ENCODE data around the gene PLA2G2F. TPM values are rescaled to one million over a fixed set of nuclear protein-coding genes. Genes with fewer than 3 reads are reported as not detected.

Gene PLA2G2F
- total and polyA plus RNA-seq, 2 experiments from 2014 or later, result not detected

- DNase-seq (ENCODE audit: low spot score), result no peak
- WGBS (ENCODE audit: low lambda C conversion rate, missing lambda C conversion rate), result 93% methylated on average over 4 of the region's 4 CpGs
- peaks cover 7% of the 10 kb centered on the region for H3K4me1 ChIP-seq (ENCODE audit: insufficient read depth)
Measured at GRCh38 chr1:20189664-20190063, 50.5 kb downstream of the PLA2G2F start.

GRCh38 chr1:20190256-20191160 is 51.4 kb downstream of the PLA2G2F start:
- Histone ChIP-seq H3K27ac (no peak overlapping the region), H2AFZ (no peak overlapping the region), H4K20me1 (ENCODE audit: insufficient read depth, poor library complexity, severe bottlenecking) (no peaks in the 10 kb centered on the region), H3K79me2 (no peaks in the 10 kb centered on the region), H3K27me3 (no peaks in the 10 kb centered on the region), H3K9me3 (ENCODE audit: low read depth) (no peaks in the 10 kb centered on the region), H3K36me3 (replicated peaks; ENCODE audit: insufficient read depth, low read depth) (no peaks in the 10 kb centered on the region), H3K9me2 (replicated peaks; ENCODE audit: insufficient read depth) (no peaks in the 10 kb centered on the region), H3K4me2 (no peak overlapping the region), H3K4me3 (no peak overlapping the region), H3K4me1 (ENCODE audit: insufficient read depth) (peaks cover 7% of the 10 kb centered on the region)
- no peak for DNase-seq (ENCODE audit: low spot score)
- no peak for TF ChIP-seq CTCF (IDR thresholded peaks at IDR 0.05; ENCODE audit: poor library complexity)
- TF ChIP-seq EZH2phosphoT487 (IDR thresholded peaks at IDR 0.05; ENCODE audit: low read depth, severe bottlenecking, unreplicated experiment), result no peak
- no peak for TF ChIP-seq EZH2 (IDR thresholded peaks at IDR 0.05; ENCODE audit: borderline replicate concordance)
- 94% methylated on average over 19 of the region's 19 CpGs for WGBS (ENCODE audit: low lambda C conversion rate, missing lambda C conversion rate)

More at GRCh38 chr1:20189664-20190063, 50.5 kb downstream of the PLA2G2F start:
- no peak for TF ChIP-seq EZH2 (IDR thresholded peaks at IDR 0.05; ENCODE audit: borderline replicate concordance)
- TF ChIP-seq CTCF (IDR thresholded peaks at IDR 0.05; ENCODE audit: poor library complexity), result no peak
- TF ChIP-seq EZH2phosphoT487 (IDR thresholded peaks at IDR 0.05; ENCODE audit: low read depth, severe bottlenecking, unreplicated experiment), result no peak
- Histone ChIP-seq H3K27ac (no peak overlapping the region), H3K4me2 (no peak overlapping the region), H3K36me3 (replicated peaks; ENCODE audit: insufficient read depth, low read depth) (no peaks in the 10 kb centered on the region), H3K9me2 (replicated peaks; ENCODE audit: insufficient read depth) (no peaks in the 10 kb centered on the region), H4K20me1 (ENCODE audit: insufficient read depth, poor library complexity, severe bottlenecking) (no peaks in the 10 kb centered on the region), H3K4me3 (no peak overlapping the region), H3K9me3 (ENCODE audit: low read depth) (no peaks in the 10 kb centered on the region), H2AFZ (no peak overlapping the region), H3K27me3 (no peaks in the 10 kb centered on the region), H3K79me2 (no peaks in the 10 kb centered on the region)

- Histone ChIP-seq H3K9me3 (ENCODE audit: low read depth) (no peaks in the 10 kb centered on the region), H3K79me2 (no peaks in the 10 kb centered on the region), H3K4me3 (no peak overlapping the region), H3K9me2 (replicated peaks; ENCODE audit: insufficient read depth) (no peaks in the 10 kb centered on the region), H3K4me2 (no peak overlapping the region), H3K27me3 (no peaks in the 10 kb centered on the region), H3K36me3 (replicated peaks; ENCODE audit: insufficient read depth, low read depth) (no peaks in the 10 kb centered on the region), H2AFZ (no peak overlapping the region), H3K4me1 (ENCODE audit: insufficient read depth) (peaks cover 4% of the 10 kb centered on the region), H3K27ac (no peak overlapping the region), H4K20me1 (ENCODE audit: insufficient read depth, poor library complexity, severe bottlenecking) (no peaks in the 10 kb centered on the region)
- TF ChIP-seq EZH2 (IDR thresholded peaks at IDR 0.05; ENCODE audit: borderline replicate concordance) (no peak), EZH2phosphoT487 (IDR thresholded peaks at IDR 0.05; ENCODE audit: low read depth, severe bottlenecking, unreplicated experiment) (no peak), CTCF (IDR thresholded peaks at IDR 0.05; ENCODE audit: poor library complexity) (no peak)
- WGBS (ENCODE audit: low lambda C conversion rate, missing lambda C conversion rate), result 91% methylated on average over 12 of the region's 12 CpGs
- no peak for DNase-seq (ENCODE audit: low spot score)
Measured at GRCh38 chr1:20191266-20191825, 52.2 kb downstream of the PLA2G2F start.

All from hepatocyte (in vitro differentiated cells).